Measurements from ENCODE around the gene POFUT2.

POFUT2 gene

GRCh38 chr21:45264146-45264911 lies 23.4 kb downstream of the POFUT2 start:
- no peak for DNase-seq

- DNase-seq, result no peak
Measured at GRCh38 chr21:45263534-45263933, 24.2 kb downstream of the POFUT2 start.

GRCh38 chr21:45262616-45263015 lies 25.1 kb downstream of the POFUT2 start:
- DNase-seq, result no peak

GRCh38 chr21:45262041-45262581 lies 25.6 kb downstream of the POFUT2 start:
- no peak for DNase-seq

- DNase-seq, result no peak
Measured at GRCh38 chr21:45261093-45261492, 26.6 kb downstream of the POFUT2 start.

- no peak for DNase-seq
Measured at GRCh38 chr21:45260191-45260825, 27.4 kb downstream of the POFUT2 start.

GRCh38 chr21:45259206-45259840 lies 28.4 kb downstream of the POFUT2 start:
- DNase-seq, result no peak

DNA sequence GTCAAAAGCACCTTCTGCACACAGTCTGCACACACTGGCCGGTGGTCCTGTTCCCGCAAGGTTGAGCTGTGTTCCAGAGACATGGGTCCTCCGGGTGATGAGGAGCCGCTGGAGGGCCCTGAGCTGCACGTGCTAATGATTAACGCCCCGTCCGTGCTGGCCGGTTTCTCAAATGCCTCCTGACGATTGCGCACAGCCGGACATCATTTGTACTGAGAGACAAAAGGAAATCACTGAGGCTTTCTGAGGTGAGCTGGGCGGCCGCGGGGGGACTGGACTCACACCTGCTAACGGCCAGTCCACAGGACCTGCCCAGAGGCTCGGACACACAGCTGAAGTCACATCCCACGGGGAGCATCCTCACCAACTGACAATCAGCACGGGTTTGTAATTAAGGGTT lies 29.2 kb downstream of the POFUT2 start:
- no peak for DNase-seq

GRCh38 chr21:45257673-45258341 lies 29.9 kb downstream of the POFUT2 start:
- no peak for DNase-seq

GRCh38 chr21:45256912-45257672 lies 30.6 kb downstream of the POFUT2 start:
- DNase-seq, result no peak

DNA sequence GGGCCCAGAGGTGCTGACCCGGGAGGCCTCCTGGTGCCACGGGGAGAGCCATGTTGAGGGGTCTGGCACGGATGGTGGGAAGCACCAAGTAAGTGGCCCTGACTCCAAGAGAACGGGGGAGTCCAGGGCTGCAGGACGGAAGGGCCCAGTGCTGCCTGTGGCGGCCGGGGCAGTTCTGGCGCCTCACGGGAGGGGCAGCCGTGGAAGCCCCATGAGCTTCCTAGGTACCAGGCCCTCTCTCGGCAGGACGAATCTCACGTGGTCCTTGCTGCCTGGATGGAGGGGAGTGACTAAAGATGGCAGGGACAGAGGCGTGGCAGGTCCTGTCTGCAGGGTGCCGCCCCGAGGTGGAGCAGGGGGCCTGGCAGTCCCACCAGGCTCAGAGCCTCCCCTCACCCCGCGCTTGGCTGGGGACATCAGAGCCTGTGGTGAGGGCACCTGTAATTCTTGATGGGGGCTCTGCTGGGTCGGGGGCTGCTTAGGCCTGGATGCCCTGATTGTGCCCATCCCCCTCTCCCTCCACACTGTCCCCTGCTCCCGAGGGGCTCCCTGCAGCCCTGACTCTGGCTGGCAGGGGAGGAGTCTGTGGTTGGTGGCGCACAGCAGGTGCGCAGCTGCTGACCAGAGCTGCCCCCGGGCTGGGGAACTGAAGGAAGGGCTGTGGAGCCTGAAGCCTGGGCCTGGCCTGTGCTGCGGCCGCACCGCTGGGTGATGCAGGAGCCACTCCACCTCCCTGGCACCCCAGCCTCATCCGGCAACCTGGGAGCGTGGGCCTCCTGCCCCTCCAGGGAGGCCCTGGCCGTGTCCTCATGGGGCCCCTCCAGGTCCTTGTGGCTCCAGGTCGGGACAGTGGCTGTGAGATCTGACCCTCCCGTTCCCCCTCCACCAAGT lies 31.4 kb downstream of the POFUT2 start:
- DNase-seq, result no peak

DNA sequence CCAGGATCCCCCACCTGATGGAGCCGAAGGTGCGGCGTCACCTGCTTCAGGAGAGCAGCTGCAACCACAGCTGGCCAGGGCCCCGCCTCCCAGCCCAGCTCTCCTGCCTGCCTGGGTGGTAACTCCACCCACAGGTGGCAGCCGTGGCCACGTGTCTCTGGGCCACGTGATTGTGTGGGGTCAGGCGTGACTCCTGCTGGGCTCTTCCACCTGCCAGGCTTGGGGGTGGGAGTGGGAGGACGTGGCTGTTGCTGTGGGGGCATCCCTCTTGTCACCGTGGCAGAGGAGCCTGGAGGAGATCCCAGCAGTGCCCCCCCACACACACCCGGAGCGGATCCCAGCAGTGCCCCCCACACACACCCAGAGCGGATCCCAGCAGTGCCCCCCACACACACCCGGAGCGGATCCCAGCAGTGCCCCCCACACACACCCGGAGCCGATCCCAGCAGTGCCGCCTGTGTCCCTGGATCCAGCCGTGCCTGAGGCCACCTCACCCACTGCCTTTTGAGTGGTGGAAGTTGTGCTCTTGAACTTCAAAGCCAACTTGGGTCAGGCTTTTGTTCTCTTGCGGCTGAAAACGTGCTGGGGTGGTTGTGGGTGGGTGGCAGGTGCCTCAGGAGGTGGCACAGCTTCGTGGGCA lies 32.2 kb downstream of the POFUT2 start:
- no peak for DNase-seq

GRCh38 chr21:45254460-45254930 lies 33.2 kb downstream of the POFUT2 start:
- DNase-seq, result no peak

- no peak for DNase-seq
Measured at GRCh38 chr21:45253633-45254459, 33.8 kb downstream of the POFUT2 start.

- no peak for DNase-seq
Measured at GRCh38 chr21:45253180-45253579, 34.5 kb downstream of the POFUT2 start.

- DNase-seq, result no peak
Measured at GRCh38 chr21:45252448-45252925, 35.2 kb downstream of the POFUT2 start.

GRCh38 chr21:45251635-45252447 lies 35.9 kb downstream of the POFUT2 start:
- no peak for DNase-seq
